Osteocyte (in vitro differentiated cells): ENCODE results near the gene RNF123. TPM values are rescaled to one million over a fixed set of nuclear protein-coding genes. Genes with fewer than 3 reads are reported as not detected.

Experiments
- DNase-seq: peaks from one replicate; pipeline ENCODE4 v3.0.0; 2021; ENCODE audit warnings: mixed read lengths; ENCODE audit not compliant: unreplicated experiment; ENCODE audit errors: extremely low spot score
- H3K27ac Mint-ChIP-seq: one replicate; pipeline ENCODE4 v1.8.0; 2021; ENCODE audit warnings: mild to moderate bottlenecking, mixed read lengths; ENCODE audit not compliant: unreplicated experiment
- H3K27me3 Mint-ChIP-seq: one replicate; pipeline ENCODE4 v1.8.0; 2021; ENCODE audit warnings: mixed read lengths; ENCODE audit not compliant: unreplicated experiment
- H3K36me3 Mint-ChIP-seq: one replicate; pipeline ENCODE4 v1.8.0; 2021; ENCODE audit warnings: mixed read lengths; ENCODE audit not compliant: unreplicated experiment
- H3K4me1 Mint-ChIP-seq: one replicate; pipeline ENCODE4 v1.8.0; 2021; ENCODE audit warnings: mixed read lengths; ENCODE audit not compliant: unreplicated experiment
- H3K4me3 Mint-ChIP-seq: one replicate; pipeline ENCODE4 v1.8.0; 2021; ENCODE audit warnings: mild to moderate bottlenecking, moderate library complexity, mixed read lengths; ENCODE audit not compliant: unreplicated experiment
- H3K9me3 Mint-ChIP-seq: one replicate; pipeline ENCODE4 v1.8.0; 2021; ENCODE audit warnings: mixed read lengths; ENCODE audit not compliant: unreplicated experiment
- total RNA-seq: library from RNA; stranded (reverse); gene quantifications from 2 replicates; pipeline ENCODE4 v1.2.1, GENCODE V29; 2021
- TF ChIP-seq, protein P1 (sequence below): fragments of 200-600 bp; sonication (generic); IDR thresholded peaks from 2 replicates; pipeline ENCODE4 v1.5.0; 2021; ENCODE audit warnings: antibody characterized with exemption, mild to moderate bottlenecking, moderate library complexity

RNF123 gene
- total RNA-seq, 1 donor from 2014 or later: 61.0 TPM

- H3K4me1 Mint-ChIP-seq: peaks cover 1% of the 10 kb centered on the region
- no peaks in the 10 kb centered on the region for H3K9me3 Mint-ChIP-seq
- H3K36me3 Mint-ChIP-seq: peaks cover 3% of the 10 kb centered on the region
- no peaks in the 10 kb centered on the region for H3K27me3 Mint-ChIP-seq
- no peak for DNase-seq
- H3K27ac Mint-ChIP-seq: no peak overlapping the region
- TF ChIP-seq, protein P1, sequence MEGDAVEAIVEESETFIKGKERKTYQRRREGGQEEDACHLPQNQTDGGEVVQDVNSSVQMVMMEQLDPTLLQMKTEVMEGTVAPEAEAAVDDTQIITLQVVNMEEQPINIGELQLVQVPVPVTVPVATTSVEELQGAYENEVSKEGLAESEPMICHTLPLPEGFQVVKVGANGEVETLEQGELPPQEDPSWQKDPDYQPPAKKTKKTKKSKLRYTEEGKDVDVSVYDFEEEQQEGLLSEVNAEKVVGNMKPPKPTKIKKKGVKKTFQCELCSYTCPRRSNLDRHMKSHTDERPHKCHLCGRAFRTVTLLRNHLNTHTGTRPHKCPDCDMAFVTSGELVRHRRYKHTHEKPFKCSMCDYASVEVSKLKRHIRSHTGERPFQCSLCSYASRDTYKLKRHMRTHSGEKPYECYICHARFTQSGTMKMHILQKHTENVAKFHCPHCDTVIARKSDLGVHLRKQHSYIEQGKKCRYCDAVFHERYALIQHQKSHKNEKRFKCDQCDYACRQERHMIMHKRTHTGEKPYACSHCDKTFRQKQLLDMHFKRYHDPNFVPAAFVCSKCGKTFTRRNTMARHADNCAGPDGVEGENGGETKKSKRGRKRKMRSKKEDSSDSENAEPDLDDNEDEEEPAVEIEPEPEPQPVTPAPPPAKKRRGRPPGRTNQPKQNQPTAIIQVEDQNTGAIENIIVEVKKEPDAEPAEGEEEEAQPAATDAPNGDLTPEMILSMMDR: no peak
- H3K4me3 Mint-ChIP-seq: no peak overlapping the region
These were observed 24.2 kb downstream of the RNF123 start for GRCh38 chr3:49713336-49714105.

- Mint-ChIP-seq H3K36me3 (no peaks in the 10 kb centered on the region), H3K27ac (no peak overlapping the region)
- TF ChIP-seq, protein P1: no peak
These were observed 25.6 kb downstream of the RNF123 start for GRCh38 chr3:49714728-49715550.

DNA sequence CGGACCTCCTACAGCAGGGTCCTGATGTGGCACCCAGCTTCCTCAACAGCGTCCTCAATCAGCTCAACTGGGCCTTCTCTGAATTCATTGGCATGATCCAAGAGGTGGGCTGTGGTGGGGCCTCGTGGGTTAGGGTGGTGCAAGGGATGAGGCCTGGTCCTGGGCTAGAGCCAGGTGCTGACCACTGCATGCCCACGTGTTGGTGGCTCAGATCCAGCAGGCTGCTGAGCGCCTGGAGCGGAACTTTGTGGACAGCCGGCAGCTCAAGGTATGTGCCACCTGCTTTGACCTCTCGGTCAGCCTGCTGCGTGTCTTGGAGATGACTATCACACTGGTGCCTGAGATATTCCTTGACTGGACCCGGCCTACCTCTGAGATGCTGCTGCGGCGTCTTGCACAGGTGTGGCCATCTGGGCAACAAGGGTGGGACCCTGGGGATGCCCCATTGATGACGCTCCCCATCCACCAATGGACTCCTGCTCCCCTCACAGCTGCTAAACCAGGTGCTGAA, 26.3 kb downstream of the RNF123 start:
- TF ChIP-seq, protein P1: no peak
- Mint-ChIP-seq H3K27me3 (no peaks in the 10 kb centered on the region), H3K27ac (no peak overlapping the region), H3K4me3 (no peak overlapping the region), H3K36me3 (no peaks in the 10 kb centered on the region), H3K9me3 (no peaks in the 10 kb centered on the region), H3K4me1 (peaks cover 15% of the 10 kb centered on the region)
- no peak for DNase-seq

More at GRCh38 chr3:49714728-49715550, 25.6 kb downstream of the RNF123 start:
- Mint-ChIP-seq H3K4me1 (peaks cover 13% of the 10 kb centered on the region), H3K27me3 (no peaks in the 10 kb centered on the region), H3K4me3 (no peak overlapping the region), H3K9me3 (no peaks in the 10 kb centered on the region)
- no peak for DNase-seq

- peaks cover 15% of the 10 kb centered on the region for H3K4me1 Mint-ChIP-seq
- no peak for DNase-seq
- TF ChIP-seq, protein P1: no peak
- H3K36me3 Mint-ChIP-seq: peaks cover 5% of the 10 kb centered on the region
- no peak overlapping the region for H3K27ac Mint-ChIP-seq
- no peaks in the 10 kb centered on the region for H3K9me3 Mint-ChIP-seq
- no peak overlapping the region for H3K4me3 Mint-ChIP-seq
- no peaks in the 10 kb centered on the region for H3K27me3 Mint-ChIP-seq
These were observed 26.8 kb downstream of the RNF123 start for GRCh38 chr3:49716169-49716568.

DNA sequence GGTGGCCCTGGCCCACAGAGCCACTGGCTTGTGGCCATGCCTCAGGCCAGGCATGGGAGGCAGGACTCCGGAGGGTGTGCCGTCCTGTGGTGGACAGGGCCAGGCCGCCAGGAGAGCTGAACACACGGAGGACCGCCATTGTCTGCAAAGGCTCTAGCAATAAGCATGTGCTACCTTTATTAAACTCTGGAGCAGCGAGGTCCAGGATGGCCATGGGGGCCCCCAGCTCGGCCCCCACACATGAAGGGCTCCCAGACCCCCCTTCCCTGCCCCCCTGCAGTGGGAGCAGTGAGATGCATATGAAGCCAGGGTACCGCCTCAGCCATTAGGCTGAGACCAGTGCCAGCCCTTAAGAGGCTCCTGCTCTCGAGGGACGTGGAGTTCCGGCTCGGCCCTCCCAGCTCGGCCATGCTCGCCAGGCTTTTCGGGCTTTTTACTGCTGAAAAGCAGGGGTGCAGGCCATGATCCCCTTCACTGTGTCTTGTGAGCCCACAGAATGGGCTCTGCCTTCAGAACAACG, 27.4 kb downstream of the RNF123 start:
- TF ChIP-seq, protein P1: no peak
- no peak overlapping the region for H3K4me3 Mint-ChIP-seq
- no peak overlapping the region for H3K27ac Mint-ChIP-seq
- no peak for DNase-seq
- H3K9me3 Mint-ChIP-seq: no peaks in the 10 kb centered on the region
- H3K4me1 Mint-ChIP-seq: peaks cover 15% of the 10 kb centered on the region
- H3K36me3 Mint-ChIP-seq: peaks cover 6% of the 10 kb centered on the region
- no peaks in the 10 kb centered on the region for H3K27me3 Mint-ChIP-seq
